Measurements from ENCODE around the gene PPP1R3D.

The PPP1R3D gene

DNA sequence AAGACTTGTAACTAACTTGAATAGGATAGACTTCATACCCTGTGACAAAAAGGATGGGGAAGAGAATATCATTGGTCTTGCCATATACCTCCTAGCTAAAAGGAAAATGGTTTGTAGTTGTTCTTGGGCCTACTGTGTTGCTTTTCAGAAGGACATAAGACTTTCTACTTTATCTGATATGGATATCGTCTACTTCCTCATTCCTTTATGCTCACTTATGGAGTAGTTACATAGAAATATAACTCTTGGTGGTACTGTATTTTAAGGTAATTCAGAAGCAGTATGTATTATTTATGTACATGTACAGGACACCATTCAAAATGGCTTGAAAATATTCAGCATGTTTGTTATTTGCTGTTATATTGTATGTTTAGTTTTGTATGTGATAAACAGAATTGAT, 8.1 kb upstream of the PPP1R3D start:
- no peak for DNase-seq

GRCh38 chr20:59947376-59947775, 7.3 kb upstream of the PPP1R3D start:
- no peak for DNase-seq

GRCh38 chr20:59945731-59946130, 5.6 kb upstream of the PPP1R3D start:
- DNase-seq, result no peak

DNA sequence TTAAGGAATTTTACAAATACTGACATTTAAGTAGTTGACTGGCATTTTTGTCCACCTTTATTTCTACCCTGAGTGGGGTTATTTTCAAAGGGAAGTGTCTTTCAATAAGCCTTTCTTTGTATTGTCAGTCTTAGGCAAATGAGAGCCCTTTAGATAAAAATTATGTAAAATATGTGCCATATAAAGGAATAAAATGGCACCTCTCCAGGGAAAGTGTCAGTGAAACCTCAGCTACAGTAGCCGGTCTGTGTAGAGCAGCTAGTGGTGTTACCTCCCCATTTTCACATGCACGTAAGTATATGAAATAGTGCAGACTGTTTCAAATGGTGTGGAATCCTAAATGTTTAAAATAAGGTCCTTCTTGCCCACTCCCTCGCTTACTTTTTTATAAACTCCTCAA, 5.1 kb upstream of the PPP1R3D start:
- no peak for DNase-seq

- no peak for DNase-seq
Observed at GRCh38 chr20:59944726-59945125, 4.6 kb upstream of the PPP1R3D start.

- no peak for DNase-seq
Observed at GRCh38 chr20:59942245-59942644, 2.1 kb upstream of the PPP1R3D start.

DNA sequence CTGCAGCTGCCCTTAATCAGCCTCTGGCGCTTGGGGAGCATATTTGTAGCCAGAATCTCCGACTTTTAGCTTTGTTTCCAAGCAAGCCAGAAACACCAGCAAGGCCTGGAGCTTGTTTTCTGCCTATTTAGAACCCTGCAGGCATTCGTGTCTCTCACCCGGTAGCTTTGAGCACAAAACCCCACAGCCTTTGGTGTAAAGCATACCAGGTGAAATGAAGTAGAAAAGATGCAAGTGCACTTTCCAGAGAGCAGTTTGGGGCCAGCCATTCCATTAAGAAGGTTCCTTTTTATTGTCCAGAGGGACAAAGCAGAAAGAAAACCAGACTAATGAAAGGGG, 820 bp upstream of the PPP1R3D start:
- no peak for DNase-seq

- DNase-seq, result no peak
Observed at GRCh38 chr20:59939879-59940128, 301 bp downstream of the PPP1R3D start.

DNA sequence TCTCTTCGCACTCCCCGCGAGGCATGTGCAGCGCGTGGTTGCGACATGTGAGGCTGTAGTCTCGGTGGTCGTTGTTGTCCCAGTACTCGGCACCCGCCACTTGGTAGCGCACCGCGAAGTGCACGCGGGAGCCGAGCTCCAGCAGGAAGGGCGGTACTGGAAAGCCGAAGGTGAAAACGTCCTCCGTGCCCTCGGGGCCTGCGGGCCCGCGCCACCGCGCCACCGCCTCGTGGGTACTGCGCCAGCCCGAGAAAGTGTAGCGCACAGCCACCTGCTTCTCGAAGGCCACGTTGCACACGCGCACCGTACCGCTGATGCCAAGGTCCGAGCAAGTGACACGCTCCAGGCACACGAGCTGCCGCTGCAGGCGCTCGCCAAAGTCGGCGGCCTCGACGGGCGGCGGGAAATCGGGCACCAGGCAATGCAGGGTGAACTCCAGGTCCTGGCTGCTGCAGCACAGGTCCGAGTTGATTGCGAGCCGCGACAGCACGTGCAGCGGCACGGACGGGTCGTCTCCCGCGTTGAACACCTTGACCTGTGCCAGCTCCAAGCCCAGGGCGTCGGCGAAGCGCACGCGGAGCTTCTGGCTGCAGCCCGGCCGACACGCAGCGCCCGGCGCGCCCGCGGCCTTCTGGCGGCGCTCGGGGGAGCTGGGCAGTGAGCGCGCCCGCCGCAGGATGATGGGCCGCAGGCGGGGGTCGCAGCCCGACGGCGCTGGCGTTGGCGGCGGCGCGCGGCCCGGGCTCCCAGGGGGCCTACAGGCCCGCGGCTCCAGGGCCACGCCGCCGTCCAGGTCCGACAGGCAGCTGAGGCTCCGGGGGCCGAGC, 840 bp downstream of the PPP1R3D start:
- DNase-seq, result no peak

- DNase-seq, result no peak
Observed at GRCh38 chr20:59938696-59939051, 1.4 kb downstream of the PPP1R3D start.

GRCh38 chr20:59938221-59938620, 1.9 kb downstream of the PPP1R3D start:
- DNase-seq, result no peak

DNA sequence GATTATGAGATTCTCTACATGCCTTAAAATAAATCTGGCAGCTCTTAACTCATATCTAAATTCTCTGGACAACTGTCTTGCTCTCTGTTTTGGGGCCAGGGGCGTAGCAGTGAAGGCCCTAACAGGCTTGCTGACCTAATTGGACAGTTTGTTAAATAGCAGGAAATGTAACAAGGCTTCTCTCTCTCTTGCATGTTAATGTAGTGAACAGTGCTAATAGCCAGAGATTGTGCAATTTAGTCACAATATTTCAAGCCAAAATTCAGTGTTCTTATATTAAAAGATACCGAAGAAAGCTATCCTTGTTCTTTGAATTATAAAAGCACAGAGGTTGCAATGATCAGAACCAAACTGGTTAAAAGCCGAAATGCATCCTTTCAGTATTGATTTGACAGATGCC, 3.0 kb downstream of the PPP1R3D start:
- no peak for DNase-seq

DNA sequence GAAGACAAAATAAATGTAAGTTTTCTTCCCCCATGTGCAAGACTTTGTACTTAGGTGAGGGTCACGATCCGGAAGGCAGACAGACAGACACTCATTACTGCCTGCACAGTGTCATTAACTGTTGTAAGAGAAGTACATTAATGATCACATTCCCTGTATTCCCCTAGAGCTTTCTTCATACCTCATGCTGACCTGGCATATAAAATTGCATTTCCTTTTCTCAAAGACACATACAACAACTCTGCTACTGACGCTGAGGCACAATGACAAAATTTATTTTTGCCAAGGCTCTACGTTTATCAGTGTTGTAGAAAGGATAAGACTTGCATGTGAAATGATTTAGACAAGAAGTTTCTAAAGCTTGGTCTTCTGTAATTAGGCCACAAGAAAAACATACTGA, 3.7 kb downstream of the PPP1R3D start:
- no peak for DNase-seq

GRCh38 chr20:59935457-59936185, 4.5 kb downstream of the PPP1R3D start:
- no peak for DNase-seq

DNA sequence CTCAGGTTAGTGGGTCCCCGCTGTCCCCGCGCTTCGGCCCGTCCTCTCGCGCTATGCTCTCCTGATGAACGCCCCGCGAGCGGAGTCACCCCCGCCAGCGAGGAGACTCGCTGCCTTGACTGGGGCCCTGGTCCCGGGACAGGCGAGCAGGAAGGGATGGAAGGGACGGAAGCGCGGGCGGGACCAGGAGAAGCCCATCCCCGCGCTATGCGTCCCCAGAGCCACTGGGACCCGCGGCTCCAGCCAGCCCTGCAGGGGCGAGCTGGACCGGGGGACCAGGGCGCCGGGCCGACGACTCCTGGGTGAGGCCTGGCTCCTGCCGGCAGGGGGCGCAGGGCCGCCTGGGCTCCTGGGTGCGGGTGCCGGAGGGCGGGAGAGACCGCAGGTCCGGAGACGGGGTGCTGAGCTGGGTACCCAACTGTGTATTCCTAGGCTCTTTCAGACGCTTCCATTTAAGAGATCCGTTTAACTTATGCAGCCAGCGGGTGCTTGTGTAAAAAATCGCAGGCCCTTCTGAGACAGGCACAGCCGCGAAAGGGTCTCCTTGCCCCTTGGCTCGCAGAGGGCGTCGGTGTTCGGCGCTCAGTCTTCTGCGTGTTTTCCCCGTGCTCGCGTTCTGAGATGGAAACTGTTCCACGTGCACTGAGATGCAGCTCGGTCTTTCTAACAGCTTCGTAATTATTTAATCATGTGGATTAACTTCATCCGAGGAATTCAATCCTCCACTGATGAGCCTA, 6.1 kb downstream of the PPP1R3D start:
- peak; percentile 62 for DNase-seq

DNA sequence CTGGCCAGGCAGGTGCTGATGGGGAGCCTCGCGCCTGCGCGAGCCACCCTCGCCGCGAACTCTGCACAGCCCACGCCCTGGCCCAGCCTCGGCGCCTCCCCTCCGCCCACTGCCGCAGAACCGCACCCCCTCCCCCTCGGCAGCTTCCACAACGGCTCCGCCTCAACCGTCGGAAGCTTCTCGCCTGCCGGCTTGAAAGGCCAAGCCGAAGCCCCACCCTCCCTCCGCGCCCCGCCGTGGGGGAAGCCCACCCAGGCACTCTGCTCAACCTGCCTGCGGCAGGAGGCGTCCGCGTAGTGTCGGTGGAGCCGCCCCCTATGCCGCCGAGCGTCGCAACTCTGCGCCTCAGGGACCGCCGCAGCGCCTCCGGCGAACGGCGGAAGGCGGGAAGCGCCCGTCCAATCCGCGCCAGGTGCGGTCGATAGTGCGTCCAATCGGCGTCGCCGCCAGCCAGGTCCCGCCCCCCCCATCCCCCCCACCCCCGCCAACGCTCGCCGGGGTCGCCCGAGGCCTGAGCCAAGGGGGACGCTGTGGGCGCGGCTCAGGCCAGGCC, 6.7 kb downstream of the PPP1R3D start, which contains the start of gene SYCP2:
Gene SYCP2 (minus strand): TSS at position 342 of the 553 bp plus-strand sequence. CDS start 11,224 bp downstream, outside the sequence.
- no peak for DNase-seq

GRCh38 chr20:59932616-59933295, 7.3 kb downstream of the PPP1R3D start:
- DNase-seq, result no peak

DNA sequence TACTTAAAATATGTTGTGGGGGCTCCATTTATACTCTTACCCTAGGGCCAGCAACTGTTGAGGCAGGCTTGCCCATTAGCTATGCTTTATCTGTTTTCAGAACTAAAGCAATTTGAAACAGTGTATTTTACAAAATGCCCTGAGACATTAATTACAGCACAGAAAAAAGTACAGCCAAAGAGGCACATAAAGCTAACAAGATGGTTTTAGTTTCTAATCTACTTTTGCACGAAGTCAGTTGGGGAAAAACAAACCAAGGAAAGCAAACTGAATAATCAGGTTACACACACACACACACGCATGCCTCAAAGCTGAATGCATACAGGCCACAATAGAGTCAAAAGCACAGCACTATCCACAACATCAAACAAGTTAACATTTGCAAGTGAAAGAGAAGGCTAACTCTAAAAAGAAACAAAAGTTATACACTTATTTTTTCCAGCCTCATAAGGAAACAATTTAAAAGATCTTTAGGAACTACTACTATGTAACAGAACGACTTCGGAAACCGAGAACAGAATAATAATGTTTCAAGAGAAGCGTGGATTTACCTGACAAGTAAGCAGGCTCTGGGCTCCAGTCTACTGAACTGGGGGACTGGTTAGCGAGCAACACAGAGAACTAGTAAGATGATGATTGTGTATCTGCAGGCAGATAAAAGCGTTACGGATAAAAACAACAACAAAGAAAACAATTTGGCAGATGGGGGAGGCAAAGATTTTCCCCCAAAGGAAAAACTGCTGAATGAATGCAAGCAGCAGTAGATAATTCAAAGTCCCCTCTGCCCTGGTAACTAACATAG, 8.4 kb downstream of the PPP1R3D start:
- no peak for DNase-seq

GRCh38 chr20:59925899-59926298, 14.2 kb downstream of the PPP1R3D start:
- DNase-seq, result no peak

- DNase-seq, result no peak
Observed at GRCh38 chr20:59925359-59925758, 14.7 kb downstream of the PPP1R3D start.

GRCh38 chr20:59923514-59923913, 16.6 kb downstream of the PPP1R3D start:
- no peak for DNase-seq

GRCh38 chr20:59920944-59921343, 19.2 kb downstream of the PPP1R3D start:
- no peak for DNase-seq

Measured in NCI-H774 (cell line).